DMS53 (cell line): ENCODE measurements around the gene RIPOR3.
"Not testable (repeated sequence)": the region's sequence is repeated elsewhere in the genome, so short reads cannot be mapped to it uniquely, and the experiment has no call there.

Source experiments
- DNase-seq: peaks from one replicate; lab custom pipeline; 2025; lab: John Stamatoyannopoulos, UW

Gene RIPOR3

GRCh38 chr20:50679753-50680104 is 11.6 kb downstream of the RIPOR3 start:
- no peak for DNase-seq

GRCh38 chr20:50678169-50678898 is 13.0 kb downstream of the RIPOR3 start:
- no peak for DNase-seq

GRCh38 chr20:50676858-50677257 is 14.5 kb downstream of the RIPOR3 start:
- DNase-seq = no peak

GRCh38 chr20:50676377-50676731 is 15.0 kb downstream of the RIPOR3 start:
- DNase-seq = not testable (repeated sequence)

GRCh38 chr20:50675671-50676376 is 15.5 kb downstream of the RIPOR3 start:
- no peak for DNase-seq

- no peak for DNase-seq
Observed at GRCh38 chr20:50674138-50674825, 17.1 kb downstream of the RIPOR3 start.

- DNase-seq = no peak
Observed at GRCh38 chr20:50673466-50674137, 17.7 kb downstream of the RIPOR3 start.

GRCh38 chr20:50673146-50673465 is 18.2 kb downstream of the RIPOR3 start:
- DNase-seq = no peak

- no peak for DNase-seq
Observed at GRCh38 chr20:50672400-50673145, 18.8 kb downstream of the RIPOR3 start.

- no peak for DNase-seq
Observed at GRCh38 chr20:50671626-50672025, 19.7 kb downstream of the RIPOR3 start.

- not testable (repeated sequence) for DNase-seq
Observed at GRCh38 chr20:50671010-50671409, 20.3 kb downstream of the RIPOR3 start.

- peak; percentile 93 for DNase-seq
Observed at GRCh38 chr20:50670126-50670862, 21.0 kb downstream of the RIPOR3 start.

- no peak for DNase-seq
Observed at GRCh38 chr20:50668798-50669197, 22.5 kb downstream of the RIPOR3 start.

GRCh38 chr20:50668326-50668725 is 23.0 kb downstream of the RIPOR3 start:
- no peak for DNase-seq

GRCh38 chr20:50666709-50667298 is 24.5 kb downstream of the RIPOR3 start:
- DNase-seq = no peak

- no peak for DNase-seq
Observed at GRCh38 chr20:50664254-50664653, 27.1 kb downstream of the RIPOR3 start.

GRCh38 chr20:50663095-50663821 is 28.1 kb downstream of the RIPOR3 start:
- DNase-seq = peak; percentile 81

- no peak for DNase-seq
Observed at GRCh38 chr20:50659975-50660670, 31.2 kb downstream of the RIPOR3 start.

- peak; percentile 62 for DNase-seq
Observed at GRCh38 chr20:50658804-50659380, 32.5 kb downstream of the RIPOR3 start.
